HCT116 (cell line): Measurements from ENCODE around the gene RNF166. TPM values are rescaled to one million over a fixed set of nuclear protein-coding genes. Genes with fewer than 3 reads are reported as not detected.
"Not testable (repeated sequence)": the region's sequence is repeated elsewhere in the genome, so short reads cannot be mapped to it uniquely, and the experiment has no call there.

ENCODE experiments used
- ATAC-seq: fragments of 200-7000 bp; cut with Tn5 transposase; 2 replicates; pipeline ENCODE4 v1.9.1; 2020; ENCODE audit warnings: mild to moderate bottlenecking, moderate library complexity
- BruUV-seq: library from RNA; stranded (reverse); fragments of 400-500 nt; replicated peaks from 2 replicates; lab custom pipeline; 2021; lab: Mats Ljungman, UMichigan
- CTCF ChIA-PET: fragments of 300-600 bp; sonication (Branson Sonifier 250); formaldehyde crosslinking; loops from one replicate; lab custom pipeline; 2021; ENCODE audit warnings: antibody characterized with exemption; lab: Charles Lee
- POLR2A ChIA-PET: fragments of 300-600, 350-600 bp; sonication (Branson Sonifier 250); formaldehyde crosslinking; loops from one replicate; lab custom pipeline; 2021; ENCODE audit warnings: antibody characterized with exemption; lab: Charles Lee
- RAD21 ChIA-PET, 2 experiments: fragments of 300-600 bp; sonication (Branson Sonifier 250); formaldehyde crosslinking; loops; one replicate each; lab custom pipeline; 2023; ENCODE audit warnings: low total read pairs in 2 of 2; ENCODE audit not compliant: uncharacterized antibody in 2 of 2, unreplicated experiment in 2 of 2, low non-redundant PET in 1 of 2; lab: Charles Lee
- DNase-seq: peaks from one replicate; pipeline ENCODE4 v3.0.0-alpha.2; 2010; ENCODE audit warnings: low read depth, low spot score
- H2AFZ ChIP-seq: fragments of 200-600 bp; shearing (Covaris generic), sonication (generic); 2 replicates; pipeline ENCODE4 v1.6.1; 2017; ENCODE audit warnings: low read depth, mixed run types, mixed read lengths, antibody characterized with exemption, low read length; ENCODE audit not compliant: poor library complexity, severe bottlenecking
- H3K27ac ChIP-seq: 2 replicates; pipeline ENCODE4 v1.5.1; 2012; ENCODE audit warnings: low read depth, low read length
- H3K27me3 ChIP-seq: fragments of 200-600 bp; sonication (generic); 2 replicates; pipeline ENCODE4 v1.6.1; 2016; ENCODE audit warnings: mixed run types, low read length, mixed read lengths; ENCODE audit not compliant: insufficient read depth
- H3K36me3 ChIP-seq, 2 experiments: fragments of 200-500 bp in 1 of 2; fragments of 200-600 bp in 1 of 2; sonication (Bioruptor generic) in 1 of 2; sonication (generic) in 1 of 2; 2 replicates each; pipeline versions ENCODE4 v1.5.1 to v1.6.1; 2014 to 2016; ENCODE audit warnings: low read length in 2 of 2, inconsistent platforms in 1 of 2, mixed read lengths in 1 of 2, mixed run types in 1 of 2; ENCODE audit not compliant: insufficient read depth in 2 of 2, control insufficient read depth in 1 of 2
- H3K4me1 ChIP-seq, 2 experiments: fragments of 200-600 bp in 1 of 2; sonication (generic) in 1 of 2; 2 replicates each; pipeline versions ENCODE4 v1.5.1 to v1.6.1; 2012 to 2017; ENCODE audit warnings: low read length in 2 of 2, inconsistent platforms in 1 of 2, mild to moderate bottlenecking in 1 of 2, mixed read lengths in 1 of 2, mixed run types in 1 of 2, moderate library complexity in 1 of 2; ENCODE audit not compliant: insufficient read depth in 2 of 2, control insufficient read depth in 1 of 2
- H3K4me2 ChIP-seq: fragments of 200-600 bp; sonication (generic); 2 replicates; pipeline ENCODE4 v1.6.1; 2017; ENCODE audit warnings: mixed run types, low read length, mixed read lengths
- H3K4me3 ChIP-seq, 2 experiments: fragments of 200-600 bp in 1 of 2; sonication (generic) in 1 of 2; replicated peaks in 1 of 2; 2 replicates each; pipeline ENCODE4 v1.5.1; 2011 to 2016; ENCODE audit warnings: low read length in 2 of 2, control low read depth in 1 of 2, low read depth in 1 of 2, mild to moderate bottlenecking in 1 of 2, mixed read lengths in 1 of 2, mixed run types in 1 of 2
- H3K79me2 ChIP-seq: fragments of 200-600 bp; sonication (generic); 2 replicates; pipeline ENCODE4 v1.6.1; 2017; ENCODE audit warnings: mild to moderate bottlenecking, mixed run types, low read length, moderate library complexity, mixed read lengths; ENCODE audit not compliant: insufficient read depth
- H3K9ac ChIP-seq: fragments of 200-600 bp; sonication (generic); 2 replicates; pipeline ENCODE4 v1.6.1; 2016; ENCODE audit warnings: low read length, mixed read lengths
- H3K9me2 ChIP-seq: fragments of 200-600 bp; sonication (generic), shearing (Covaris generic); 2 replicates; pipeline ENCODE4 v1.6.1; 2017; ENCODE audit warnings: mixed run types, mild to moderate bottlenecking, moderate library complexity; ENCODE audit not compliant: insufficient read depth
- H3K9me3 ChIP-seq, 2 experiments: fragments of 200-500 bp in 1 of 2; fragments of 200-600 bp in 1 of 2; sonication (Bioruptor generic) in 1 of 2; sonication (generic) in 1 of 2; 2 replicates each; pipeline ENCODE4 v1.6.1; 2014 to 2017; ENCODE audit warnings: low read length in 2 of 2, mixed read lengths in 2 of 2, inconsistent platforms in 1 of 2, low read depth in 1 of 2, mild to moderate bottlenecking in 1 of 2, mixed run types in 1 of 2, moderate library complexity in 1 of 2; ENCODE audit not compliant: control insufficient read depth in 1 of 2, insufficient read depth in 1 of 2
- H4K20me1 ChIP-seq: fragments of 200-600 bp; sonication (generic), shearing (Covaris generic); 2 replicates; pipeline ENCODE4 v1.6.1; 2017; ENCODE audit warnings: mixed run types, mild to moderate bottlenecking, moderate library complexity; ENCODE audit not compliant: insufficient read depth
- ATF3 ChIP-seq: IDR thresholded peaks from 2 replicates; pipeline ENCODE4 v1.6.1; 2012
- CBX3 ChIP-seq: IDR thresholded peaks from 2 replicates; pipeline ENCODE4 v1.6.1; 2012; ENCODE audit warnings: low read depth
- CEBPB ChIP-seq: IDR thresholded peaks from 2 replicates; pipeline ENCODE4 v1.6.1; 2012; ENCODE audit warnings: low read depth
- CTCF ChIP-seq, 3 experiments: fragments of 200-600 bp in 1 of 3; sonication (generic) in 1 of 3; IDR thresholded peaks in 2 of 3; conservative IDR thresholded peaks in 1 of 3; 2 replicates each; pipeline ENCODE4 v1.5.1; 2012 to 2017; ENCODE audit warnings: low read depth in 2 of 3, low read length in 2 of 3, antibody characterized with exemption in 1 of 3, borderline replicate concordance in 1 of 3, control low read depth in 1 of 3, mild to moderate bottlenecking in 1 of 3, mixed read lengths in 1 of 3, mixed run types in 1 of 3, moderate library complexity in 1 of 3; ENCODE audit not compliant: insufficient read depth in 1 of 3
- ELF1 ChIP-seq: IDR thresholded peaks from 2 replicates; pipeline ENCODE4 v1.6.1; 2012; ENCODE audit warnings: low read depth, borderline replicate concordance
- EZH2 ChIP-seq: fragments of 200-600 bp; sonication (generic); IDR thresholded peaks from 2 replicates; pipeline ENCODE4 v1.6.1; 2017; ENCODE audit warnings: antibody characterized with exemption, mixed run types
- EZH2phosphoT487 ChIP-seq: fragments of 200-600 bp; IDR thresholded peaks from 2 replicates; pipeline ENCODE4 v1.6.1; 2018; ENCODE audit warnings: antibody characterized with exemption, borderline replicate concordance
- POLR2A ChIP-seq: IDR thresholded peaks from 2 replicates; pipeline ENCODE4 v1.7.0; 2011; ENCODE audit warnings: borderline replicate concordance; ENCODE audit not compliant: insufficient read depth, insufficient read length; ENCODE audit errors: extremely low read depth
- RAD21 ChIP-seq: IDR thresholded peaks from 2 replicates; pipeline ENCODE4 v1.6.1; 2012; ENCODE audit warnings: low read depth, mild to moderate bottlenecking
- SIN3A ChIP-seq: IDR thresholded peaks from 2 replicates; pipeline ENCODE4 v1.6.1; 2012; ENCODE audit warnings: low read depth
- SP1 ChIP-seq: IDR thresholded peaks from 2 replicates; pipeline ENCODE4 v1.6.1; 2012; ENCODE audit warnings: low read depth
- intact Hi-C: fragments of 100-400 bp; cut with micrococcal nuclease; formaldehyde crosslinking; loops from 2 replicates; pipeline ENCODE4 v1.10.0; 2022
- total RNA-seq: library from RNA; stranded (reverse); gene quantifications from one replicate; pipeline ENCODE4 v1.2.1, GENCODE V29; 2021; ENCODE audit not compliant: unreplicated experiment

RNF166 gene
- total RNA-seq, 1 experiment from 2014 or later = 39.4 TPM

- intact Hi-C loops = no loop called here
- no peaks in the 10 kb centered on the region for H3K27me3 ChIP-seq
- no peak overlapping the region for H3K27ac ChIP-seq
- ChIA-PET POLR2A (no interaction called here), RAD21 (no interaction called here), CTCF (interaction anchor here (1.0 to 1.2 kb wide), 2 partner anchors 11 to 68 kb away, joined by 3 read pairs; no protein-coding TSS in a partner anchor)
- H3K9ac ChIP-seq = no peak overlapping the region
- H2AFZ ChIP-seq = no peak overlapping the region
- no peak overlapping the region for H3K4me3 ChIP-seq
- no peak overlapping the region for H3K4me2 ChIP-seq
- H4K20me1 ChIP-seq = no peaks in the 10 kb centered on the region
- no peaks in the 10 kb centered on the region for H3K79me2 ChIP-seq
- peaks cover 0 to 3% of the 10 kb centered on the region in 2 experiments; a peak in 1 of 4 replicates for H3K4me1 ChIP-seq
- H3K9me3 ChIP-seq = no peaks in the 10 kb centered on the region
- no TSS peak for BruUV-seq
- H3K36me3 ChIP-seq = no peaks in the 10 kb centered on the region
- H3K9me2 ChIP-seq = no peaks in the 10 kb centered on the region
- DNase-seq (no peak), ATAC-seq (no peak)
- TF ChIP-seq ATF3 (no peak), SP1 (no peak), SIN3A (no peak), RAD21 (no peak), CTCF (IDR thresholded peaks at IDR 0.05 in 2 of 3, conservative IDR thresholded peaks at IDR 0.05 in 1 of 3; ENCODE audit: borderline replicate concordance in 1 of 3, insufficient read depth in 1 of 3, low read depth in 2 of 3, low read length in 2 of 3) (no peak), ELF1 (no peak), EZH2 (no peak), CEBPB (no peak), CBX3 (no peak), POLR2A (no peak), EZH2phosphoT487 (no peak)
Measured at GRCh38 chr16:88669980-88670379, 36.2 kb downstream of the RNF166 start.

GRCh38 chr16:88669493-88669892 is 36.7 kb downstream of the RNF166 start:
- H2AFZ ChIP-seq, H3K27ac ChIP-seq, H3K9me2 ChIP-seq, BruUV-seq, H3K9ac ChIP-seq, H3K4me2 ChIP-seq, ATAC-seq, H3K4me3 ChIP-seq, H3K27me3 ChIP-seq, H3K9me3 ChIP-seq, H3K4me1 ChIP-seq, RAD21 ChIA-PET, H3K36me3 ChIP-seq, H4K20me1 ChIP-seq, intact Hi-C loops, POLR2A ChIA-PET, DNase-seq, H3K79me2 ChIP-seq: not testable (repeated sequence)
- CTCF ChIA-PET = interaction anchor here (1.0 to 1.2 kb wide), 2 partner anchors 11 to 68 kb away, joined by 3 read pairs; no protein-coding TSS in a partner anchor
